ENCODE measurements around the gene IGSF9. TPM values are rescaled to one million over a fixed set of nuclear protein-coding genes. Genes with fewer than 3 reads are reported as not detected.

IGSF9 gene
- polyA plus RNA-seq, 1 experiment: not detected

DNA sequence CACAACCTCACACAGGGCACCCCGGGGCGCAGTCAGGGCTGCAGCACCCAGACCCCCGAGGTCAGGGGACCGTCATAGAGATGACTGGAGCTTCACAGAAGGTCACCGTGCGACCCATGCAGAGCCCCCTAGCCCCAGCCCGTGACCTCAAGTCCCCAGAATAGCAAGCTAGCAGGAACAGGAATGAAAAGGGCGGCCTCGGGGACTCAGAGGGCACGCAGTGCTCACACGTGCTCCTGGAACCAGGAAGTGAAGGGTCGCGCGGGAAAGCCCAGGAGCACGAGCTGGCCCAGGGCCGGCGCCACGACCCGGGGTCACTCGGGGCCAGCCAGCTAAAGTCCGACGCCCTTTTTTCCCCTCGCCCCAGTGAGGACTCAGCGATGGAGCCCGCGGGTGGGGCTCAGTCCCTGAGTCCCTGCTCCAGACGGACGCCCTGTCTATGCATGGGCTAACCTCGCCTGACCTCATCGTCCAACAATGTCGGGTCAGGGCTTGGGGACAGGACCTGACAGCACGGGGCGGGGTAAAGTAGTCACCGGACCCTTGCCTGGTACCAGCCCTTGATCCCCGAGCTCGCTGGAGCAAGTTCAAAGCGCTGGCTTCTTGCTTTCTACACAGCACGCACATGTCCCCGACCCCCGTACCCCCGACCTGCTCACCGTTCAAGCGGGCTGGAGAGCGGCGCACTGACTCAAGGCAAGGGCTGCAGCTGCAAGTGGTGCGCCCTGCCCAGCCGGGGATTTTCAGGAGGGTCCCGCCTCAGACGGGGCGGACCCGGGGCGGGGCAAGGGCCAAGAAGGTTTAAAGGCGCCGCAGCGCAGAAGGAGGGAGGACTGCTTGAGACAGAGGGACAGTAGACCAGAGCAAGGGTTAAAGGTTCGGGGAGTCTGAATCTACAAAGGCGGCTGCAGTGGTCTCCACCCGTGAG lies 20.4 kb downstream of the IGSF9 start, which contains the start of gene TAGLN2:
TAGLN2 (minus strand) TSS at position 717 of the 928 bp plus-strand sequence. CDS start 4,998 bp downstream, outside the sequence.
- Histone ChIP-seq H3K36me3 (ENCODE audit: control insufficient read depth, insufficient read depth, low read length) (peaks cover under 1% of the 10 kb centered on the region; the same call in 1 of the 2 replicates), H3K27me3 (ENCODE audit: control insufficient read depth, insufficient read depth, low read length) (no peaks in the 10 kb centered on the region), H3K4me3 (ENCODE audit: low read depth, low read length) (peak within 1 kb of the TSS; percentile 81)
- ChIA-PET POLR2A (interaction anchor here (0.5 kb wide), 1 partner anchor 153 kb away, joined by 7 read pairs; no protein-coding TSS in a partner anchor), CTCF (interaction anchor here (0.7 to 39.5 kb wide), 6 partner anchors 10 to 127 kb away, joined by 3 to 889 read pairs (median 5); no protein-coding TSS in a partner anchor)
- peak; percentile 70 for DNase-seq (ENCODE audit: low read depth)
- TF ChIP-seq, protein P1, sequence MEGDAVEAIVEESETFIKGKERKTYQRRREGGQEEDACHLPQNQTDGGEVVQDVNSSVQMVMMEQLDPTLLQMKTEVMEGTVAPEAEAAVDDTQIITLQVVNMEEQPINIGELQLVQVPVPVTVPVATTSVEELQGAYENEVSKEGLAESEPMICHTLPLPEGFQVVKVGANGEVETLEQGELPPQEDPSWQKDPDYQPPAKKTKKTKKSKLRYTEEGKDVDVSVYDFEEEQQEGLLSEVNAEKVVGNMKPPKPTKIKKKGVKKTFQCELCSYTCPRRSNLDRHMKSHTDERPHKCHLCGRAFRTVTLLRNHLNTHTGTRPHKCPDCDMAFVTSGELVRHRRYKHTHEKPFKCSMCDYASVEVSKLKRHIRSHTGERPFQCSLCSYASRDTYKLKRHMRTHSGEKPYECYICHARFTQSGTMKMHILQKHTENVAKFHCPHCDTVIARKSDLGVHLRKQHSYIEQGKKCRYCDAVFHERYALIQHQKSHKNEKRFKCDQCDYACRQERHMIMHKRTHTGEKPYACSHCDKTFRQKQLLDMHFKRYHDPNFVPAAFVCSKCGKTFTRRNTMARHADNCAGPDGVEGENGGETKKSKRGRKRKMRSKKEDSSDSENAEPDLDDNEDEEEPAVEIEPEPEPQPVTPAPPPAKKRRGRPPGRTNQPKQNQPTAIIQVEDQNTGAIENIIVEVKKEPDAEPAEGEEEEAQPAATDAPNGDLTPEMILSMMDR (IDR thresholded peaks at IDR 0.05; ENCODE audit: insufficient read depth, low read depth, low read length): peak; percentile 0; the same call in 1 of the 2 replicates

DNA sequence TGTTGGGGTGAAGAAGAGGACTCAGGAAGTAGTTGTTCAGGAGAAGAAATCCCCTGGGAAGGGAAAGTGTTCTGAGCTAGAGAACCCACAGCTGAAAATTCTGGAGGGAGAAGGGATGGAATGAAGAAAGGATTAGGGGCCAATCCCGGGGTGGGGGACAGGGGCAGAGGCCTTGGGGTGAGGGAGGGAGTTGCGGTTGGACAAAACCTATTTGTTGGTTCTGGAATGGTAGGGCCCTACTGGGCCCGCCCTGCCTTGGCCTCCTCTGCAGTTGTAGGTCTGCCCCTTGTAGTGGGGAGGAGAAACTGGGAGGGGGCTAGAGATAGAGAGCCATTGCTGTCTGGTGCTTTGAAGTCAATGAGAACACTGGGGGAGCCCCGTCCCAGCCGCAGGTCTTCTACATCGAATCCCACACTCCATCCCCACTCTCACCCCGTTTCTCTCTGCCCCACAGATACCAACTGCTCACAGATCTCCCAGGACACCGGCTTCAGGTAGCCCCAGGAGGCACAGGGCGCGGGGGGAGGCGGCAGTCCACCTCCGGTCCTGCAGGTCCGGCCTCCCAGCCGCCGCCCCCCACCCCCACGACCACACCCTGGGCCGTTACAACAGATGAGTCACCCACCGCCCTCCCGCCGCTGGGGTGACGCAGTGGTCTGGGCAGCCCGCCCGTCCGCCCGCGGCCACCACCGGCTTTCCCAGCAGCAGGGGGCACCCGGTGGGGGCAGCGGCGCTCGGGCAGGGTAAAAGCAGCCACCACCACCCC lies 21.2 kb downstream of the IGSF9 start:
- Histone ChIP-seq H3K27me3 (ENCODE audit: control insufficient read depth, insufficient read depth, low read length) (no peaks in the 10 kb centered on the region), H3K36me3 (ENCODE audit: control insufficient read depth, insufficient read depth, low read length) (peaks cover 9% of the 10 kb centered on the region), H3K4me3 (ENCODE audit: low read depth, low read length) (peak overlapping the region; percentile 81)
- ChIA-PET CTCF (interaction anchor here (0.8 to 39.5 kb wide), 4 partner anchors 11 to 122 kb away, joined by 3 to 889 read pairs (median 14); no protein-coding TSS in a partner anchor), POLR2A (no interaction called here)
- TF ChIP-seq, protein P1 (IDR thresholded peaks at IDR 0.05; ENCODE audit: insufficient read depth, low read depth, low read length): peak; percentile 19; the same call in 1 of the 2 replicates
- DNase-seq (ENCODE audit: low read depth): peak; percentile 55

DNA sequence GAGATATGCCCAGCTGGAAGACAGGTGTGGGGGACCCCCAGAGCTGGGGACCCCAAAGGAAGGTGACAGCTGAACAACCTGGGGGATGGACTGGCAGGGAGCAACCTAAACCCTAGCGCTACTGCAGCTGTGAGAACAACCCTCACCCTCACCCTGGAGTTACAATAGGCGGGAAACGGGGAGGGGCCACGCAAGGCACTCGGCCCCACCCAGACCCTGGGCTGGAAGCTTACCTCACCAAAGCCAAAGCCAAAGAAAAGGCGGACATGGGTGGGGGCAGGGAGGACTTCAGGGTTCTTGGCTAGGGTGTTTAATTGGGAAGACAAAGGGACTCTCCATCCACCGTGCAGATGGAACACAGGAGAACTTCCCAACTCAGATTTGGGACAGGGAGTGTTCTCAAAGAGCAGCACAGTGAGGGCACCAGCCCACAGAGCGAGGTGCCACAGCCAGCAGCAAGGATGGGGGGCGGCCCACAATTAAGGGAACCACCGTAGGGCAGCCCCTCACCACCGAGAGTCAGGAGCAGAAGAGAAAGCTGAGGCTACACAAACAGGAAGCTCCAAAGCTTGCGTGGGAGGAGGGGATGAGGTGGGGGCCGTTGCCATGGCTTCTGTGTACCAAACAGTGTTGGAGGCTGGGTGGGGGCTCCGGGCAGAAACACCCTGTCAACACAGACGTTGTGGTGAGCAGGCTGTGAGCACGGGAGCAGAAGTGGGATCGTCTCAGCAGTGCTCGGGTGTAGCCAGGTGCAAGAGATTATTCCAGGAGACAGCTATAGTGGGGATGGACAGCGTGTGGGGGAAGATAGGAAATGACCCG lies 22.0 kb downstream of the IGSF9 start:
- POLR2A ChIA-PET: no interaction called here
- H3K36me3 ChIP-seq (ENCODE audit: control insufficient read depth, insufficient read depth, low read length): peaks cover 16% of the 10 kb centered on the region
- peak overlapping the region; percentile 81 for H3K4me3 ChIP-seq (ENCODE audit: low read depth, low read length)
- CTCF ChIA-PET: interaction anchor here (0.9 to 39.5 kb wide), 5 partner anchors 12 to 329 kb away, joined by 3 to 889 read pairs (median 11); no protein-coding TSS in a partner anchor
- TF ChIP-seq, protein P1 (IDR thresholded peaks at IDR 0.05; ENCODE audit: insufficient read depth, low read depth, low read length): no peak
- peak; percentile 55 for DNase-seq (ENCODE audit: low read depth)
- no peaks in the 10 kb centered on the region for H3K27me3 ChIP-seq (ENCODE audit: control insufficient read depth, insufficient read depth, low read length)

DNA sequence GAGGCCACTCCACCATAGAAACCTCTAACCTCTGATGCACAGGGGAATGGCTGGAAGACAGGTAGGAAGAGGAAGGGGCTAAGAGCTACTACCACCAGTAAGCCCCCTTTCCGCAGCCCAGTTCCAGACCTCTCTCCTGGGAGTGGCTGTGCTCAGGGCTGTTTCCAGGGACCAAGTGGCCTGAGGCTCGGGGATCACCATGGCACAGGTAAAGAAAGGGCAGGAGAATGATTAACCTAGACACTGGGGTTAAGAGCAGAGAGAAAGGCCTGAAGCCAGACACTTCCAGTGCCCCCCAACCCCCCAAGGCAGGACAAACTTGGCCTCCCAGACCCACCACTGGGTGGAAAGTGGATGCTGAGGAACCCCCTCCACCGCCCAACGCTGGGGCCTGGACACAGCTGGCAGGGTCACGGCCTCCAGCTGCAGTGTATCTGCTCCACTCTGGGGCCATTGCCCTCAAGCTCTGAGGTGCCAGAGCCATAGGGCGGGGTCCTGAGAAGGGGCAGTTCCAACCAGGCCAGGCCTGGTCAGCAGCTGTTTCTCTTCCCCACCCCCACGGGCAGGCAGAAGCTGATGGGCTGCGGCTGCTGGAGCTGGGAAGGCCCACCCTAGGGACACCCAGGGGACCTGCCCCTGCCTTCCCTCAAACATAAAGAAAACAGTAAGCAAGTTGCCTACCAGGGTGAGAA lies 22.8 kb downstream of the IGSF9 start:
- H3K27me3 ChIP-seq (ENCODE audit: control insufficient read depth, insufficient read depth, low read length): no peaks in the 10 kb centered on the region
- TF ChIP-seq, protein P1 (IDR thresholded peaks at IDR 0.05; ENCODE audit: insufficient read depth, low read depth, low read length): no peak
- no peak for DNase-seq (ENCODE audit: low read depth)
- ChIA-PET POLR2A (no interaction called here), CTCF (interaction anchor here (0.9 to 39.5 kb wide), 5 partner anchors 13 to 329 kb away, joined by 3 to 889 read pairs (median 5); no protein-coding TSS in a partner anchor)
- peak overlapping the region; percentile 81 for H3K4me3 ChIP-seq (ENCODE audit: low read depth, low read length)
- peaks cover 17% of the 10 kb centered on the region for H3K36me3 ChIP-seq (ENCODE audit: control insufficient read depth, insufficient read depth, low read length)

Measured in BJ (cell line).